HG02973 (cell line): ENCODE measurements around the gene IFFO2.

Experiments used
- ATAC-seq: cut with Tn5 transposase; IDR thresholded peaks from one replicate; pipeline ENCODE4 v1.9.1; 2021; ENCODE audit warnings: moderate library complexity; ENCODE audit not compliant: unreplicated experiment

The IFFO2 gene

GRCh38 chr1:18956193-18957135 lies at the start of gene IFFO2:
IFFO2 (minus strand) TSS chr1:18956676; CDS start chr1:18956332, 344 bp downstream.
- ATAC-seq = peak; percentile 45

- ATAC-seq = no peak
Measured at GRCh38 chr1:19006000-19006399, 49.5 kb upstream of the IFFO2 start.

- no peak for ATAC-seq
Measured at GRCh38 chr1:19003371-19004290, 47.2 kb upstream of the IFFO2 start.

GRCh38 chr1:19000065-19000464 lies 43.6 kb upstream of the IFFO2 start:
- no peak for ATAC-seq

- ATAC-seq = no peak
Measured at GRCh38 chr1:18999359-18999758, 42.9 kb upstream of the IFFO2 start.

- no peak for ATAC-seq
Measured at GRCh38 chr1:18998016-18998724, 41.7 kb upstream of the IFFO2 start.

- no peak for ATAC-seq
Measured at GRCh38 chr1:18997508-18997907, 41.0 kb upstream of the IFFO2 start.

- ATAC-seq = no peak
Measured at GRCh38 chr1:18996548-18997177, 40.2 kb upstream of the IFFO2 start.

GRCh38 chr1:18994381-18994780 lies 37.9 kb upstream of the IFFO2 start:
- no peak for ATAC-seq

- no peak for ATAC-seq
Measured at GRCh38 chr1:18992646-18993045, 36.2 kb upstream of the IFFO2 start.

- no peak for ATAC-seq
Measured at GRCh38 chr1:18991585-18991984, 35.1 kb upstream of the IFFO2 start.

GRCh38 chr1:18989896-18990295 lies 33.4 kb upstream of the IFFO2 start:
- no peak for ATAC-seq

GRCh38 chr1:18989176-18989799 lies 32.8 kb upstream of the IFFO2 start:
- ATAC-seq = no peak

- no peak for ATAC-seq
Measured at GRCh38 chr1:18981242-18981641, 24.8 kb upstream of the IFFO2 start.

- no peak for ATAC-seq
Measured at GRCh38 chr1:18978706-18979105, 22.2 kb upstream of the IFFO2 start.

GRCh38 chr1:18977428-18977827 lies 21.0 kb upstream of the IFFO2 start:
- ATAC-seq = no peak

- ATAC-seq = no peak
Measured at GRCh38 chr1:18976096-18976495, 19.6 kb upstream of the IFFO2 start.

GRCh38 chr1:18974606-18975005 lies 18.1 kb upstream of the IFFO2 start:
- no peak for ATAC-seq

- ATAC-seq = no peak
Measured at GRCh38 chr1:18974005-18974404, 17.5 kb upstream of the IFFO2 start.

- ATAC-seq = no peak
Measured at GRCh38 chr1:18973446-18973955, 17.0 kb upstream of the IFFO2 start.
